GM12878 (cell line): ENCODE results near the gene SKAP1. TPM values are rescaled to one million over a fixed set of nuclear protein-coding genes. Genes with fewer than 3 reads are reported as not detected.

ENCODE experiments used
- ATAC-seq: fragments of 200-7000 bp; cut with Tn5 transposase; 3 replicates; pipeline ENCODE4 v1.9.1; 2020; ENCODE audit warnings: mild to moderate bottlenecking, moderate library complexity
- BruUV-seq: library from RNA; stranded (reverse); fragments of 400-500 nt; replicated peaks from 2 replicates; lab custom pipeline; 2021; lab: Mats Ljungman, UMichigan
- CTCF ChIA-PET: fragments of 300-600 bp; sonication (Branson Sonifier 250); formaldehyde crosslinking; extraction: SDS; loops from one replicate; lab custom pipeline; 2021; ENCODE audit warnings: inconsistent platforms; lab: Yijun Ruan, JAX
- POLR2A ChIA-PET: fragments of 350-600 bp; formaldehyde crosslinking; extraction: SDS; loops from one replicate; lab custom pipeline; 2021; ENCODE audit warnings: inconsistent platforms; lab: Charles Lee
- RAD21 ChIA-PET: fragments of 300-600 bp; sonication (Branson Sonifier 250); formaldehyde crosslinking; loops from one replicate; lab custom pipeline; 2023; ENCODE audit warnings: antibody characterized with exemption; ENCODE audit not compliant: unreplicated experiment; lab: Charles Lee
- SMC1A ChIA-PET: fragments of 300-600 bp; sonication (Branson Sonifier 250); formaldehyde crosslinking; loops from one replicate; lab custom pipeline; 2023; ENCODE audit not compliant: unreplicated experiment, uncharacterized antibody; lab: Charles Lee
- DNase-seq: peaks from one replicate; pipeline ENCODE4 v3.0.0-alpha.2; 2011; ENCODE audit warnings: low read depth, low spot score
- FAIRE-seq: peaks from 3 replicates; lab custom pipeline; 2011; peaks lifted over from hg19 to GRCh38; lab: Jason Lieb, UNC
- H2AFZ ChIP-seq: 2 replicates; pipeline ENCODE4 v1.6.0; 2011; ENCODE audit warnings: low read depth, low read length, control low read depth; ENCODE audit not compliant: control insufficient read depth
- H3K27ac ChIP-seq: 2 replicates; pipeline ENCODE4 v1.5.1; 2011; ENCODE audit warnings: control low read depth; ENCODE audit not compliant: control insufficient read depth, insufficient read depth
- H3K27me3 ChIP-seq, 2 experiments: replicated peaks in 1 of 2; 2 replicates each; pipeline versions ENCODE4 v1.6.0 to v1.6.1; 2011; ENCODE audit warnings: low read length in 1 of 2; ENCODE audit not compliant: control insufficient read depth in 2 of 2, insufficient read depth in 2 of 2
- H3K36me3 ChIP-seq, 2 experiments: 2 replicates each; pipeline ENCODE4 v1.5.1; 2011; ENCODE audit warnings: low read length in 1 of 2; ENCODE audit not compliant: control insufficient read depth in 2 of 2, insufficient read depth in 2 of 2
- H3K4me1 ChIP-seq: 2 replicates; pipeline ENCODE4 v1.6.1; 2011; ENCODE audit warnings: mild to moderate bottlenecking, low read length, moderate library complexity, mixed read lengths; ENCODE audit not compliant: control insufficient read depth, insufficient read depth
- H3K4me2 ChIP-seq: 2 replicates; pipeline ENCODE4 v1.6.0; 2011; ENCODE audit warnings: control low read depth; ENCODE audit not compliant: control insufficient read depth, insufficient read depth
- H3K4me3 ChIP-seq: fragments of 200-600 bp; sonication (generic); 2 replicates; pipeline ENCODE4 v1.5.1; 2016
- H3K79me2 ChIP-seq: 2 replicates; pipeline ENCODE4 v1.6.0; 2011; ENCODE audit warnings: low read length; ENCODE audit not compliant: control insufficient read depth, insufficient read depth
- H3K9ac ChIP-seq: 2 replicates; pipeline ENCODE4 v1.8.0; 2011; ENCODE audit warnings: low read length, control low read depth, mixed read lengths; ENCODE audit not compliant: control insufficient read depth, insufficient read depth
- H3K9me3 ChIP-seq: replicated peaks from 3 replicates; pipeline ENCODE4 v1.5.1; 2011; ENCODE audit warnings: mild to moderate bottlenecking, low read length; ENCODE audit not compliant: control insufficient read depth, insufficient read depth
- H4K20me1 ChIP-seq: 2 replicates; pipeline ENCODE4 v1.6.0; 2011; ENCODE audit not compliant: control insufficient read depth, insufficient read depth
- BMI1 ChIP-seq: fragments of 450-650 bp; IDR thresholded peaks from 2 replicates; pipeline ENCODE4 v1.6.1; 2016; ENCODE audit warnings: mild to moderate bottlenecking, moderate library complexity, borderline replicate concordance
- EP300 ChIP-seq, 2 experiments: fragments of 150-350 bp in 1 of 2; IDR thresholded peaks; 2 replicates each; pipeline ENCODE4 v1.6.1; 2011 to 2012; ENCODE audit warnings: low read depth in 2 of 2, low read length in 2 of 2, borderline replicate concordance in 1 of 2, improper control_type of control experiment in 1 of 2, inconsistent platforms in 1 of 2; ENCODE audit not compliant: control insufficient read depth in 1 of 2
- MYC ChIP-seq: IDR thresholded peaks from 2 replicates; pipeline ENCODE4 v1.6.1; 2011; ENCODE audit warnings: mild to moderate bottlenecking, low read length, moderate library complexity, inconsistent platforms; ENCODE audit not compliant: insufficient read depth, insufficient replicate concordance, insufficient read length, severe bottlenecking
- TCF3 ChIP-seq: IDR thresholded peaks from 2 replicates; pipeline ENCODE4 v1.6.1; 2012; ENCODE audit warnings: low read depth, mild to moderate bottlenecking, low read length, borderline replicate concordance; ENCODE audit not compliant: insufficient read depth
- ZNF24 ChIP-seq: fragments of 450-650 bp; IDR thresholded peaks from 2 replicates; pipeline ENCODE4 v1.6.1; 2017; ENCODE audit warnings: antibody characterized with exemption, mild to moderate bottlenecking
- WGBS: methylation state at CpG from one replicate; pipeline ENCODE4 v1.1.6; 2016; ENCODE audit warnings: low lambda C conversion rate; ENCODE audit not compliant: insufficient replicate concordance, insufficient coverage; ENCODE audit errors: missing lambda C conversion rate; 5-methylcytosine and 5-hydroxymethylcytosine counted together
- in situ Hi-C: fragments of 300-500 bp; cut with MboI; formaldehyde crosslinking; loops from 9 replicates; pipeline ENCODE4 v1.14.3; 2018; ENCODE audit warnings: mixed read lengths
- intact Hi-C: fragments of 100-400 bp; cut with micrococcal nuclease; formaldehyde crosslinking; loops from one replicate; pipeline ENCODE4 v1.14.2; 2022; ENCODE audit not compliant: unreplicated experiment
- polyA plus RNA-seq, 11 experiments: library from polyadenylated mRNA; depleted of rRNA in 4 of 11; unstranded in 6 of 11; stranded (reverse) in 5 of 11; fragments of >200 nt; fragmentation: Nextera tagmentation in 4 of 11; fragmentation: Illumina TruSeq in 1 of 11; extraction: Ambion mirVana in 4 of 11; extraction: Trizol in 1 of 11; gene quantifications; 1 replicate in 1 of 11; 2 replicates in 10 of 11; pipeline versions ENCODE4 v1.2.1 to v1.2.3, GENCODE V29; 2011 to 2016; ENCODE audit warnings: inconsistent platforms in 2 of 11, missing spikeins in 2 of 11, low read depth in 1 of 11
- total RNA-seq, 4 experiments: library from RNA; depleted of rRNA in 3 of 4; stranded (reverse); fragments of >200 nt in 3 of 4; fragmentation: Illumina TruSeq in 1 of 4; extraction: Trizol in 1 of 4; gene quantifications; 2 replicates each; pipeline versions ENCODE4 v1.2.1 to v1.2.3, GENCODE V29; 2013 to 2021

The SKAP1 gene
- total and polyA plus RNA-seq, 10 of the 15 experiments (the other 5 are each of a cell fraction or from before 2014, with no cell fraction given): 17.1 to 97.6 (median 35.9) TPM

DNA sequence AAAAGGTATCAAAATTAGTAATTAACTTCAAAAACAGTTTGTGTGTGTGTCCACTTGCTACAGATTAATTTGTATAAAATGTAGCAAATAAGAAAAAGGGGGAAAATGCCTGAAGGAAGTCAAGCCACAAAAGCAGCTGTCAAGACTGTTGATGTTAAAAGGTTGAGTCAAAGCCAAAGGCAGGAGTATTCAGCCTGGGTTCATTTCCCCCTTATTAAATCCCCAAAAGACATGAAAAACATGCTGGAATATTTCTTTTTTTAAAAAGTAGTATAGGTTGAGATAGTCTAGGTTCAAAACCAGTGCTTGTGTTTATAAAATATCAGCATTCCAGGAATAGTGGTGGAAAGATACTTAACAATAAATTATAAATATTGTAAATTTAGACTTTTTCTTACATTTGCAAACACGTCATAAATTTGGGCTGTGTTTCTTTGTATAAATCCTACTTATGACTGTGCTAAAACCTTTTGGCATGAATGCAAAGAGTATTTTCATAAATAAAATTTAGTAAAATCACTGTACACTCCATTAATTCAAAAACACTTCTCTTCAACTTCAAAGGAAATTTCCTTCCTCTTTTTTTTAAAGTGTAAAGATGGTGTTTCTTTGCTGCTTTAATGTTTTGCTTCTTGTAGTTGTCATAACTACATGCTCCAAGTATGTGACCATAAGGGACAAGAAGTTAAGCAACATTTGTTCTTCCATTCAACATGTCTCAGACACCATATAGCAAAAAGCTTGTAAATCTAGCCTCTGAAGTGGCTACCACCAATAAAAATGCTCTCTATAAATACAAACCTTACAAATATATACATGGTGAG lies 72.0 kb downstream of the SKAP1 start:
- BruUV-seq: no TSS peak
- no peak for DNase-seq
- H3K9me3 ChIP-seq: no peaks in the 10 kb centered on the region
- no peak for TF ChIP-seq EP300 (IDR thresholded peaks at IDR 0.05; ENCODE audit: borderline replicate concordance in 1 of 2, control insufficient read depth in 1 of 2, low read depth in 2 of 2, low read length in 2 of 2)
- no peak for TF ChIP-seq TCF3
- TF ChIP-seq ZNF24: peak; percentile 49; the same call in 1 of the 2 replicates
- TF ChIP-seq BMI1: peak; percentile 50; the same call in 1 of the 2 replicates
- TF ChIP-seq MYC: no peak
- TF ChIP-seq, all 136 proteins: peak for 2
- H3K27me3 ChIP-seq: no peaks in the 10 kb centered on the region
- H3K79me2 ChIP-seq: no peaks in the 10 kb centered on the region
- ChIA-PET CTCF (interaction anchor here (0.7 to 2.6 kb wide), 10 partner anchors 13 to 261 kb away, joined by 3 to 6 read pairs (median 3); no protein-coding TSS in a partner anchor), SMC1A (interaction anchor here (0.8 to 2.3 kb wide), 6 partner anchors 16 to 99 kb away, joined by 3 to 15 read pairs (median 4); no protein-coding TSS in a partner anchor), POLR2A (interaction anchor here (0.8 to 1.6 kb wide), 2 partner anchors 68 to 81 kb away, joined by 3 to 4 read pairs; no protein-coding TSS in a partner anchor), RAD21 (interaction anchor here (0.7 to 1.5 kb wide), 4 partner anchors 24 to 235 kb away, joined by 3 to 4 read pairs (median 4); no protein-coding TSS in a partner anchor)
- no peak overlapping the region for H2AFZ ChIP-seq
- H4K20me1 ChIP-seq: no peaks in the 10 kb centered on the region
- WGBS: 0% methylated on average over 1 of the region's 1 CpG
- no peaks in the 10 kb centered on the region for H3K4me1 ChIP-seq
- in situ Hi-C loops: no loop called here
- no peaks in the 10 kb centered on the region for H3K36me3 ChIP-seq
- no peak overlapping the region for H3K27ac ChIP-seq
- no peak overlapping the region for H3K4me3 ChIP-seq
- H3K9ac ChIP-seq: no peak overlapping the region
- no peak; the same call in 2 of the 3 replicates for ATAC-seq
- intact Hi-C loops: no loop called here
- FAIRE-seq: peak; percentile 13
- H3K4me2 ChIP-seq: no peak overlapping the region
